Measurements from ENCODE around the gene LRRC15. TPM values are rescaled to one million over a fixed set of nuclear protein-coding genes. Genes with fewer than 3 reads are reported as not detected.

LRRC15 gene
- total RNA-seq (under 1 TPM in 2 of 4 donors, not detected in 2; under 0.01 TPM), polyA plus RNA-seq (under 1 TPM; under 0.01 to 0.23 (median 0.20) TPM)

DNA sequence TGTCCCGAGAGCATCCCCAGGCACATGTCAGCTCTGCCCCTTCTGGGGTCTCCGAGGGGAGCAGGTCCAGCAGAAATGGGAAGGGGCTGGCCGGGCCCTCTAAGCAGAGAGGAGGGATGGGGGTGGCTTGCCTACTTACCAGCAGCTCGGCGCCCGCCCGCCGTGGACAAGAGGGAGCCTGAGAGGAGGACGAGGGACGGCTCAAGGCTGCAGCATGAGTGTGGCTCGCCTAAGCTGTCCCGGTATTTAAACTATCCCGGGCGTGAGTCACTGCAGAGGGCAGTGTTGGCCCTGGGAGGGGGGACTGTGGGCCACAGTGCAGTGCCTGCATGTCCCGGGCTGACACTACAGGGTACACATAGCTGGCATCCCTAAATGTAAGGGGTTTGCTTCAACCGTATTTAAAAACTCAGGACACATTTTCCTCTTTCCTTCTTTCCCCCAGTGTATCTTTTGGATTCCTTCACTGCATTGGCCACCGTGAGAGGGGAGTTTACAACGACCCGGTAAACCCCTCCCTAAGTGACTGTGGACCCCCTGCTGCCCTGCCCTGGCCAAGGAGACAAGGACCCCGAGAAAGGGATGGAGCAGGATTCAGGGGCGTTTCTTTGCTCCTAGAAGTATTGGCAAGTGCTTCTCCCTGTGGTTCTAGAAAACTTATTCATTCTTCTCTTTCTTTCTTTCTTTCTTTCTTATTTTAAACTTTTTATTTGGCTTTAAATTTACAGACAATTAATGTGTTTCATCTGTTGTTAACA is at the start of gene LRRC15:
Gene LRRC15, minus strand, starts transcription at position 222 of the 758 bp plus-strand sequence. CDS start 8,700 bp downstream, outside the sequence.
- DNase-seq = no peak
- intact Hi-C loops (cut with DNase I) = no loop called here
- TF ChIP-seq, protein P1, sequence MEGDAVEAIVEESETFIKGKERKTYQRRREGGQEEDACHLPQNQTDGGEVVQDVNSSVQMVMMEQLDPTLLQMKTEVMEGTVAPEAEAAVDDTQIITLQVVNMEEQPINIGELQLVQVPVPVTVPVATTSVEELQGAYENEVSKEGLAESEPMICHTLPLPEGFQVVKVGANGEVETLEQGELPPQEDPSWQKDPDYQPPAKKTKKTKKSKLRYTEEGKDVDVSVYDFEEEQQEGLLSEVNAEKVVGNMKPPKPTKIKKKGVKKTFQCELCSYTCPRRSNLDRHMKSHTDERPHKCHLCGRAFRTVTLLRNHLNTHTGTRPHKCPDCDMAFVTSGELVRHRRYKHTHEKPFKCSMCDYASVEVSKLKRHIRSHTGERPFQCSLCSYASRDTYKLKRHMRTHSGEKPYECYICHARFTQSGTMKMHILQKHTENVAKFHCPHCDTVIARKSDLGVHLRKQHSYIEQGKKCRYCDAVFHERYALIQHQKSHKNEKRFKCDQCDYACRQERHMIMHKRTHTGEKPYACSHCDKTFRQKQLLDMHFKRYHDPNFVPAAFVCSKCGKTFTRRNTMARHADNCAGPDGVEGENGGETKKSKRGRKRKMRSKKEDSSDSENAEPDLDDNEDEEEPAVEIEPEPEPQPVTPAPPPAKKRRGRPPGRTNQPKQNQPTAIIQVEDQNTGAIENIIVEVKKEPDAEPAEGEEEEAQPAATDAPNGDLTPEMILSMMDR (IDR thresholded peaks at IDR 0.05) = no peak
- TF ChIP-seq EP300 (IDR thresholded peaks at IDR 0.05) (no peak), POLR2A (IDR thresholded peaks at IDR 0.05) (no peak), POLR2AphosphoS5 (IDR thresholded peaks at IDR 0.05) (no peak)
- Histone ChIP-seq H3K4me1 (peaks cover 0 to 11% (median 3%) of the 10 kb centered on the region in 4 donors), H3K9me3 (no peaks in the 10 kb centered on the region), H3K4me3 (no peak within 1 kb of the TSS), H3K27me3 (peaks cover 0 to 28% (median 0%) of the 10 kb centered on the region in 3 donors), H3K27ac (no peak within 1 kb of the TSS), H3K36me3 (no peaks in the 10 kb centered on the region)
- 16 to 24% methylated on average over 21 of the region's 21 CpGs for WGBS, 2 donors

DNA sequence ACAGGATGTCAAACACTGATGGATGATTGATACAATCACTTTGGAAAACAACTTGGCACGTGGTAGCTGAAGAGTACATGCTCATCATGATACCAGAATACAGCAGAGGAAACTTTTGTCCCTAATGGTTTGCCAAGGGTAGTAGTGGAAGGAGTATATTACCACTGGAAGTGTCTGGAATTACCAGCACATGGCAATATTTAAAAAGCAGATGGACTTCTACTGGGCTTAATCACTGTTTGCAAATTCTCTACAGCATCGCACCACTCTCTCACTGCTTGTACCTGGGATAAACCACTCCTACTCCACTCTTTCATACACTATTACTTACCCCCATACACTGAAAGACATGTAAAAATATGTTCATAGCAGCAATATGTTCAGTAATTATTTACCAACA is 49.1 kb upstream of the LRRC15 start:
- DNase-seq = no peak
- no peak overlapping the region for H3K27ac ChIP-seq
- H3K9me3 ChIP-seq = no peaks in the 10 kb centered on the region
- no peak for TF ChIP-seq POLR2AphosphoS5 (IDR thresholded peaks at IDR 0.05)
- TF ChIP-seq EP300 (IDR thresholded peaks at IDR 0.05) = no peak
- TF ChIP-seq POLR2A (IDR thresholded peaks at IDR 0.05) = no peak
- TF ChIP-seq, protein P1 (IDR thresholded peaks at IDR 0.05) = no peak
- intact Hi-C loops (cut with DNase I) = no loop called here
- H3K36me3 ChIP-seq = peaks cover 0 to 24% (median 0%) of the 10 kb centered on the region in 4 donors
- H3K27me3 ChIP-seq = no peaks in the 10 kb centered on the region
- WGBS, 2 donors = 95 to 98% methylated on average over 2 of the region's 2 CpGs
- no peak overlapping the region for H3K4me3 ChIP-seq
- H3K4me1 ChIP-seq = no peaks in the 10 kb centered on the region

DNA sequence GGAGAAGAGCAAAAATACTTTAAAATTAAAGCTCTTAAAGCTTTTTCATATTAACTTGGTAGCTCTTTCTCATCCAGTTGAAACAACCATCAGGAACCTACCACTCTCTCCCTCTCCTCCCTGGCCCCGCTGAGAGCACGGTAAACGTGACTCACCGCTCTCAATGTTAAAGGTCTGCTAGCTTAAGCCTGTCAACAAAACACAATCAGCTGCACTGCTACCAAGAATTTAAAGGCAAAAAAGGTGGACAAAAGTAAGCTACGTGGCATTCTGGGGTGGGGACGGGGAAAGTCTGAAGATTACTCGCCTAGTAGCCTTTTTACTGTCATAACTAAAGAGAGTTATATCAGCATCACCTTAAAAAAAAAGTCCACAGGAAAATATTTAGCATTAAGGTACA is 37.9 kb upstream of the LRRC15 start:
- Histone ChIP-seq H3K36me3 (peaks cover 0 to 33% (median 2%) of the 10 kb centered on the region in 4 donors), H3K27ac (no peak overlapping the region), H3K4me1 (no peaks in the 10 kb centered on the region), H3K9me3 (no peaks in the 10 kb centered on the region), H3K27me3 (no peaks in the 10 kb centered on the region), H3K4me3 (no peak overlapping the region)
- DNase-seq = no peak
- TF ChIP-seq POLR2AphosphoS5 (IDR thresholded peaks at IDR 0.05) (no peak), POLR2A (IDR thresholded peaks at IDR 0.05) (no peak), EP300 (IDR thresholded peaks at IDR 0.05) (no peak)
- TF ChIP-seq, protein P1 (IDR thresholded peaks at IDR 0.05) = no peak
- intact Hi-C loops (cut with DNase I) = no loop called here
- WGBS, 2 donors = 90 to 91% methylated on average over 7 of the region's 7 CpGs

DNA sequence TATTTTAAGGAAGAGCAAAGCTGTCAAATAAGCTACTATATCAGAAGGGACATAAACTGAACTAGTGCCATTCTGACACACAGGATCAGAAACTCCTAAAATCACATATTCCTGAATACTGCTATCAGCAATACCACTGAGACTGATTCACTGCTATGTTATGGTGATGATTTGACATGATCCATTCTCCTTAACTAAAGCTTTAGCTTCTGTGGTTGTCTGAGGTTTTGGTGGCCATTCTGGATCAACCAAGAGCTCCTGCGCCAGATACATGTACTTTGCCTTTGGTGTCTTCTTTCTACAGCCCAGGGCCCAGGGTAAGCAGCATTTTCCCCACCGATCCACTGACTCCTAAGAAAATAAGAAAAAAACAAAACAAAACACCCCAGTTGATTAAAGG is 36.2 kb upstream of the LRRC15 start:
- DNase-seq = no peak
- TF ChIP-seq EP300 (IDR thresholded peaks at IDR 0.05) (no peak), POLR2A (IDR thresholded peaks at IDR 0.05) (no peak), POLR2AphosphoS5 (IDR thresholded peaks at IDR 0.05) (no peak)
- TF ChIP-seq, protein P1 (IDR thresholded peaks at IDR 0.05) = no peak
- H3K27me3 ChIP-seq = no peaks in the 10 kb centered on the region
- no peak overlapping the region for H3K27ac ChIP-seq
- intact Hi-C loops (cut with DNase I) = loop anchor here (2.0 kb wide), 1 partner anchor 625 kb away; no protein-coding TSS in a partner anchor
- peaks cover 0 to 20% (median 2%) of the 10 kb centered on the region in 4 donors for H3K36me3 ChIP-seq
- WGBS, 2 donors = 96 to 98% methylated on average over 2 of the region's 2 CpGs
- H3K9me3 ChIP-seq = no peaks in the 10 kb centered on the region
- H3K4me3 ChIP-seq = no peak overlapping the region
- H3K4me1 ChIP-seq = no peaks in the 10 kb centered on the region
